MV-4-11 (cell line): ENCODE data around the gene NOTCH2NLA.
"Not testable (repeated sequence)": the region's sequence is repeated elsewhere in the genome, so short reads cannot be mapped to it uniquely, and the experiment has no call there.

Experiments
- DNase-seq: peaks from one replicate; lab custom pipeline; 2025; lab: John Stamatoyannopoulos, UW

NOTCH2NLA gene

GRCh38 chr1:146167273-146167672, 61.5 kb downstream of the NOTCH2NLA start:
- DNase-seq: not testable (repeated sequence)

- not testable (repeated sequence) for DNase-seq
Measured at GRCh38 chr1:146144465-146144864, 84.4 kb downstream of the NOTCH2NLA start, which contains the start of gene NBPF10. Gene NBPF10, minus strand, starts transcription at chr1:146144804. Its CDS starts 35 bp downstream, at chr1:146144769.
